ENCODE results near the gene APLF.
"Not testable (repeated sequence)": the region's sequence is repeated elsewhere in the genome, so short reads cannot be mapped to it uniquely, and the experiment has no call there.

Gene APLF

DNA sequence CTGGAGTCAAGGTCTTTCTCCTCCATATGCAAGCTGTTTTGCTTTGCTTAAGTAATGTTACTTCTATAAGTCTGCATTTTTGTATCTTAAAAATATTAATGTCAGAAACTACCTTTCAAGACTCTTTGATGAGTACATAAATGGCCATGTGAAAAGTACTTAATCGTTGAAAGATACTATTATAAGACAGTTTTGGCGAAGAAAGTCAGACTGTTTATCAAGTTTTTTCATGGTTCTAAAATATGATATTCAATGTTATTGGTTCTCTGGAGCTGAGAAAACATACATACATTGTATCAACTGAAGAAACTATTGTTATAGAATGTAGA, 25.4 kb upstream of the APLF start:
- Histone ChIP-seq H3K79me2 (ENCODE audit: control insufficient read depth, insufficient read depth, low read length, unreplicated experiment) (no peaks in the 10 kb centered on the region), H3K4me1 (ENCODE audit: control insufficient read depth, insufficient read depth, low read length, unreplicated experiment) (peaks cover 5% of the 10 kb centered on the region), H3K36me3 (ENCODE audit: insufficient read depth, low read length) (no peaks in the 10 kb centered on the region), H2AFZ (ENCODE audit: low read length, unreplicated experiment) (no peak overlapping the region), H3K27ac (ENCODE audit: low read depth, low read length) (no peak overlapping the region), H3K4me3 (ENCODE audit: low read depth, low read length) (no peak overlapping the region), H3K27me3 (ENCODE audit: insufficient read depth, low read length) (no peaks in the 10 kb centered on the region)

GRCh38 chr2:68446425-68446824, 21.0 kb upstream of the APLF start:
- not testable (repeated sequence) for H3K4me1 ChIP-seq (ENCODE audit: control insufficient read depth, insufficient read depth, low read length, unreplicated experiment); H3K36me3 ChIP-seq (ENCODE audit: insufficient read depth, low read length); H3K4me3 ChIP-seq (ENCODE audit: low read depth, low read length); H2AFZ ChIP-seq (ENCODE audit: low read length, unreplicated experiment); H3K27me3 ChIP-seq (ENCODE audit: insufficient read depth, low read length); H3K27ac ChIP-seq (ENCODE audit: low read depth, low read length); H3K79me2 ChIP-seq (ENCODE audit: control insufficient read depth, insufficient read depth, low read length, unreplicated experiment)

DNA sequence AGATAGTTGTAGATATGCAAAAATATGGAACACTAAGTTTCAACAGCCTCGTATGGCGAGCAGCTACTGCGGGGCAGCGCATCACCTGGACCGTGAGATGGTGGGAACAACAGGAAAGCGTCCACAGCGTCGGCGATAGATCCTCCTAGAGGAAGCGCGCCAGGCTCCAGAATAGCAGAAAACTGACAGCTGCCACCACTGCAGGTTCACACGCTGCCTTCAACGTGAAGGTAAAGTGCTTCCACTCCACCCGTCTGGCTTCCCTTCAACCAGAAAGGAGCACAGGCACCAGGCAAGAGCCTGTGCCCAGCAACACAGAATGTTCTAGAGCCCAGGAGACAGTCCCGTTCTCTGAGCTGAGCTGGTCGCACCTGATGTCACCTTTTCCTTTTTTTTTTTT, 20.3 kb upstream of the APLF start:
- H3K4me1 ChIP-seq (ENCODE audit: control insufficient read depth, insufficient read depth, low read length, unreplicated experiment) = no peaks in the 10 kb centered on the region
- H3K36me3 ChIP-seq (ENCODE audit: insufficient read depth, low read length) = no peaks in the 10 kb centered on the region
- H3K27ac ChIP-seq (ENCODE audit: low read depth, low read length) = no peak overlapping the region
- H2AFZ ChIP-seq (ENCODE audit: low read length, unreplicated experiment) = no peak overlapping the region
- no peaks in the 10 kb centered on the region for H3K27me3 ChIP-seq (ENCODE audit: insufficient read depth, low read length)
- H3K79me2 ChIP-seq (ENCODE audit: control insufficient read depth, insufficient read depth, low read length, unreplicated experiment) = no peaks in the 10 kb centered on the region
- H3K4me3 ChIP-seq (ENCODE audit: low read depth, low read length) = no peak overlapping the region

- H3K79me2 ChIP-seq (ENCODE audit: control insufficient read depth, insufficient read depth, low read length, unreplicated experiment) = no peaks in the 10 kb centered on the region
- no peaks in the 10 kb centered on the region for H3K4me1 ChIP-seq (ENCODE audit: control insufficient read depth, insufficient read depth, low read length, unreplicated experiment)
- no peaks in the 10 kb centered on the region for H3K36me3 ChIP-seq (ENCODE audit: insufficient read depth, low read length)
- no peak overlapping the region for H2AFZ ChIP-seq (ENCODE audit: low read length, unreplicated experiment)
- H3K27ac ChIP-seq (ENCODE audit: low read depth, low read length) = no peak overlapping the region
- H3K4me3 ChIP-seq (ENCODE audit: low read depth, low read length) = no peak overlapping the region
- H3K27me3 ChIP-seq (ENCODE audit: insufficient read depth, low read length) = no peaks in the 10 kb centered on the region
These were observed 18.4 kb upstream of the APLF start for GRCh38 chr2:68448671-68449653.

- Histone ChIP-seq H3K4me1 (ENCODE audit: control insufficient read depth, insufficient read depth, low read length, unreplicated experiment) (no peaks in the 10 kb centered on the region), H3K27ac (ENCODE audit: low read depth, low read length) (no peak overlapping the region), H3K79me2 (ENCODE audit: control insufficient read depth, insufficient read depth, low read length, unreplicated experiment) (no peaks in the 10 kb centered on the region), H3K36me3 (ENCODE audit: insufficient read depth, low read length) (no peaks in the 10 kb centered on the region), H3K27me3 (ENCODE audit: insufficient read depth, low read length) (no peaks in the 10 kb centered on the region), H2AFZ (ENCODE audit: low read length, unreplicated experiment) (peak overlapping the region; percentile 56), H3K4me3 (ENCODE audit: low read depth, low read length) (no peak overlapping the region)
These were observed 15.1 kb upstream of the APLF start for GRCh38 chr2:68452158-68452900.

GRCh38 chr2:68453761-68454360, 13.5 kb upstream of the APLF start:
- H3K36me3 ChIP-seq (ENCODE audit: insufficient read depth, low read length) = no peaks in the 10 kb centered on the region
- peaks cover 10% of the 10 kb centered on the region for H3K4me1 ChIP-seq (ENCODE audit: control insufficient read depth, insufficient read depth, low read length, unreplicated experiment)
- H2AFZ ChIP-seq (ENCODE audit: low read length, unreplicated experiment) = no peak overlapping the region
- H3K79me2 ChIP-seq (ENCODE audit: control insufficient read depth, insufficient read depth, low read length, unreplicated experiment) = no peaks in the 10 kb centered on the region
- H3K27me3 ChIP-seq (ENCODE audit: insufficient read depth, low read length) = no peaks in the 10 kb centered on the region
- H3K27ac ChIP-seq (ENCODE audit: low read depth, low read length) = no peak overlapping the region
- H3K4me3 ChIP-seq (ENCODE audit: low read depth, low read length) = no peak overlapping the region

DNA sequence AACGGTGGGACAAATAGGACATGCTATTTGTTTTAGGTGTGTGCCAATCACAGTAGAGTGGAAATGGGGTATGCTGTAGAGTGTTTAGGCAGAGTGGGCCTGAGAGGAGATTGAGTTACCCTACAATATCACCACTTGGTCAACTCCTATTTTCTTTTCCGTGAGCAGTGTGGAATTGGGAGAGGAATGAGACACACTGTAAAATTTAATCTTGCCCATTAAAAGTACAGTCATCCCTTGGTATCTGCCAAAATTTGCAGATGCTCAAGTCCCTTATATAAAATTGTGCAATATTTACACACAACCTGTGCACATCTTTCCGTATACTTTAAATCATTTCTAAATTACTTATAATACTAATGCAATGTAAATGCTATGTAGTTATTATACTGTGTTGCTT, 12.7 kb upstream of the APLF start:
- Histone ChIP-seq H2AFZ (ENCODE audit: low read length, unreplicated experiment) (no peak overlapping the region), H3K27ac (ENCODE audit: low read depth, low read length) (no peak overlapping the region), H3K4me1 (ENCODE audit: control insufficient read depth, insufficient read depth, low read length, unreplicated experiment) (peaks cover 14% of the 10 kb centered on the region), H3K4me3 (ENCODE audit: low read depth, low read length) (no peak overlapping the region), H3K36me3 (ENCODE audit: insufficient read depth, low read length) (no peaks in the 10 kb centered on the region), H3K79me2 (ENCODE audit: control insufficient read depth, insufficient read depth, low read length, unreplicated experiment) (no peaks in the 10 kb centered on the region), H3K27me3 (ENCODE audit: insufficient read depth, low read length) (no peaks in the 10 kb centered on the region)

DNA sequence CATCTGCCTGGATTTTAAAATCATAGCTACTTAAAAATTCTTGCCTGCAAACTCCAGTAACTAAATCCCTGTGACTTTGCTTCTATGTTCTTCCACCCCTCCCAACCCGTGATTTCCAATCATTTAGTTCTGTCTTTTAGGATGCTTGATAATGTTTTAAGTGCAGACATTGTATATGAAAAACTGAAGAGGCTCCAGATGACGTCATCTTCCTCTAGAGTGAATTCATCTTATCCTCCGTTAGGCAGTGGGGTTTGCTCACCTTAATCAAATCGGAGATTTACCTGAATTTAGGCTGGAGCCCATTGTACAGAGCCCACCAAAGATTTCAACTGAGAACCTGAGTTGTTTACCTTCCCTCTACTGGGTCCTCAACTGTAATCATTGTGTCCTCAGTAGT, 11.2 kb upstream of the APLF start:
- Histone ChIP-seq H3K4me1 (ENCODE audit: control insufficient read depth, insufficient read depth, low read length, unreplicated experiment) (peaks cover 14% of the 10 kb centered on the region), H3K4me3 (ENCODE audit: low read depth, low read length) (no peak overlapping the region), H3K27me3 (ENCODE audit: insufficient read depth, low read length) (no peaks in the 10 kb centered on the region), H3K79me2 (ENCODE audit: control insufficient read depth, insufficient read depth, low read length, unreplicated experiment) (no peaks in the 10 kb centered on the region), H3K27ac (ENCODE audit: low read depth, low read length) (no peak overlapping the region), H2AFZ (ENCODE audit: low read length, unreplicated experiment) (no peak overlapping the region), H3K36me3 (ENCODE audit: insufficient read depth, low read length) (no peaks in the 10 kb centered on the region)

- Histone ChIP-seq H3K4me1 (ENCODE audit: control insufficient read depth, insufficient read depth, low read length, unreplicated experiment) (peaks cover 14% of the 10 kb centered on the region), H3K36me3 (ENCODE audit: insufficient read depth, low read length) (no peaks in the 10 kb centered on the region), H3K4me3 (ENCODE audit: low read depth, low read length) (no peak overlapping the region), H3K79me2 (ENCODE audit: control insufficient read depth, insufficient read depth, low read length, unreplicated experiment) (no peaks in the 10 kb centered on the region), H2AFZ (ENCODE audit: low read length, unreplicated experiment) (no peak overlapping the region), H3K27me3 (ENCODE audit: insufficient read depth, low read length) (no peaks in the 10 kb centered on the region), H3K27ac (ENCODE audit: low read depth, low read length) (no peak overlapping the region; the same call in 1 of the 2 replicates)
These were observed 8.4 kb upstream of the APLF start for GRCh38 chr2:68458981-68459380.

DNA sequence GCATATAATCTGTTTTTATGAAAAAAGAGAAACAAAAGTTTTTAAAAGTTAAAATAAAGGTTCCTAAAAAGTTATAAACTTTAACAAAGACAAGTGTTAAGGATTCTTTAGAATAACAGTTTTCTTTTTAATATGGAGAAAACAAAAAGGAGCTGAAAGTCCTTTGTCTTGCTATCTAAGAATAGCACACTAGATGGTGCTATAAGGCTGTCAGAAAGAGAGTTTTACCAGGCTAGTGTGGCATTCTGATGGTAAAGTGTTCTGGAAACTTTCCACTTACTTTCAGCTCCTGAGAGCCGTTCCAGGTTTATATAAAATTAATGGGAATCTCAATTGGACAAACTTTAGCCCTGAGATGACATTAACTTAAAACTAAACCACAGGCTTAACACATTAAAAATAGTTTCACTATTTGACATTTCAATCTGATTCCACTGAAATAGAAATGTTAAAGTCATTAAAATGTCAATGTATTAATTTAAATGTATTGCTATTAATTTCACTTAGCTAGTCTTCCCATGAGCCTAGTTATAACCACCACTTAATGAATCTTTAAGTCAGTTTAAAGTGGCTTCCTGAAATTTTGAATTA, 4.0 kb upstream of the APLF start:
- H3K27ac ChIP-seq (ENCODE audit: low read depth, low read length) = no peak overlapping the region
- H3K4me1 ChIP-seq (ENCODE audit: control insufficient read depth, insufficient read depth, low read length, unreplicated experiment) = peaks cover 17% of the 10 kb centered on the region
- peaks cover 1% of the 10 kb centered on the region for H3K79me2 ChIP-seq (ENCODE audit: control insufficient read depth, insufficient read depth, low read length, unreplicated experiment)
- H3K27me3 ChIP-seq (ENCODE audit: insufficient read depth, low read length) = no peaks in the 10 kb centered on the region
- H3K36me3 ChIP-seq (ENCODE audit: insufficient read depth, low read length) = no peaks in the 10 kb centered on the region
- H2AFZ ChIP-seq (ENCODE audit: low read length, unreplicated experiment) = no peak overlapping the region
- no peak overlapping the region for H3K4me3 ChIP-seq (ENCODE audit: low read depth, low read length)

All from ACC112 (cell line).